Measurements from ENCODE around the gene ARHGEF28.

The ARHGEF28 gene

GRCh38 chr5:73749485-73750270, 123.7 kb downstream of the ARHGEF28 start:
- DNase-seq (ENCODE audit: low read depth, low spot score): no peak
- TF ChIP-seq CTCF (IDR thresholded peaks at IDR 0.05; ENCODE audit: insufficient read depth, low read length, missing control alignments): no peak
- ChIA-PET CTCF (interaction anchor here (3.1 kb wide), 1 partner anchor 56 kb away, joined by 8 read pairs; no protein-coding TSS in a partner anchor), POLR2A (no interaction called here)
- no peak overlapping the region for H3K4me3 ChIP-seq (ENCODE audit: low read depth, low read length)

DNA sequence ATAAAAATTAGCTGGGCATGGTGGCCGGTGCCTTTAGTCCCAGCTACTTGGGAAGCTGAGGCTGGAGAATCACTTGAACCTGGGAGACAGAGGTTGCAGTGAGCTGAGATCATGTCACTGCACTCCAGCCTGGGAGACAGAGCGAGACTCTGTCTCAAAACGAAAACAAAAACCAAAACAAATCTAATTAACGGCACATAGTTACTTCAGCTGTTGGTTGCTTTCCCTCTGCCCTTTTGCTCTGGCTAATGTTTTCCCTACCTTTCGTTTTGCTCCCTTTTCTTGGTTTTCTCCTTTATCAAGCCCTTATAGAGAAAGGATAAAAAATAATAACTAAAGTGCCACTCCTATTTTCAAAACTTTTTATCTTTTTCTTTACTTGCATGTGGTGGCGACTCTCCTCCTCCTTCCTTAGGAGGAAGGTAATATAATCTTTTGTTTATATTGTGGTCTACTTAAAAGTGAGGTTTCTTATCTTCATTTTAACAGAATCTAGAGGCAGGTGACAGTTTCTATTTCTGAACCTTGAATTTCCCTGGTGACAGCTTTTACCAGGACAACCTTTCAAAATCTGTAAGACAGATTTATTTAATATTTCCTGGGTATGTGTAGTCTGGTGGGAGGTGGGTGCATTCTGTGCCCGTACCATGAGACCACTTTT, 125.4 kb downstream of the ARHGEF28 start:
- no peak overlapping the region for H3K4me3 ChIP-seq (ENCODE audit: low read depth, low read length)

DNA sequence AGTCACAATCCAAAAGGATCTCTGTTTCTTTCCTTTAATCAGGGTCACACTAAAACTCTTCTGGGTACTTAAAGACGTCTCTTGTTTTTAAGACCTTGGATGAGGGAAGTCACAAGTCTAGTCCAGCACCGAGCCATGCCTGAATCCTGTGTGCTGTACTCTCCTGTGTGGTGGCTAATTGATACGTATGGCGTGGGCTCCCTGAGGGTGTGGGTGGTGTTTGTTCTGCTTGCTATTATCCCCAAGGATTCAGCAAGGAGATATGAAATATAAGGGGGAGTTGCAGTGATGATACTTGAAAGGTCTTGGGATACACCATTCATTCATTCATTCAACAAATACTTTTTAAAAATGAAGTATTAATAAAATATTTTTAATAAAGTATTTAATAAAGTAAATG, 128.3 kb downstream of the ARHGEF28 start:
- ChIA-PET CTCF (interaction anchor here (1.2 kb wide), 1 partner anchor 9 kb away, joined by 3 read pairs; no protein-coding TSS in a partner anchor), POLR2A (no interaction called here)
- no peak overlapping the region for H3K4me3 ChIP-seq (ENCODE audit: low read depth, low read length)
- no peak for TF ChIP-seq CTCF (IDR thresholded peaks at IDR 0.05; ENCODE audit: insufficient read depth, low read length, missing control alignments)
- DNase-seq (ENCODE audit: low read depth, low spot score): no peak

More for the DNA sequence above, 125.4 kb downstream of the ARHGEF28 start:
- no peak for DNase-seq (ENCODE audit: low read depth, low spot score)
- ChIA-PET CTCF (interaction anchor here (0.6 to 3.1 kb wide), 4 partner anchors 9 to 161 kb away, joined by 3 to 8 read pairs (median 4); no protein-coding TSS in a partner anchor), POLR2A (no interaction called here)
- TF ChIP-seq CTCF (IDR thresholded peaks at IDR 0.05; ENCODE audit: insufficient read depth, low read length, missing control alignments): no peak

GRCh38 chr5:73757416-73757815, 131.4 kb downstream of the ARHGEF28 start:
- no peak for TF ChIP-seq CTCF (IDR thresholded peaks at IDR 0.05; ENCODE audit: insufficient read depth, low read length, missing control alignments)
- H3K4me3 ChIP-seq (ENCODE audit: low read depth, low read length): no peak overlapping the region
- POLR2A ChIA-PET: no interaction called here
- no peak for DNase-seq (ENCODE audit: low read depth, low spot score)
- CTCF ChIA-PET: interaction anchor here (1.6 kb wide), 1 partner anchor 166 kb away, joined by 3 read pairs; no protein-coding TSS in a partner anchor

DNA sequence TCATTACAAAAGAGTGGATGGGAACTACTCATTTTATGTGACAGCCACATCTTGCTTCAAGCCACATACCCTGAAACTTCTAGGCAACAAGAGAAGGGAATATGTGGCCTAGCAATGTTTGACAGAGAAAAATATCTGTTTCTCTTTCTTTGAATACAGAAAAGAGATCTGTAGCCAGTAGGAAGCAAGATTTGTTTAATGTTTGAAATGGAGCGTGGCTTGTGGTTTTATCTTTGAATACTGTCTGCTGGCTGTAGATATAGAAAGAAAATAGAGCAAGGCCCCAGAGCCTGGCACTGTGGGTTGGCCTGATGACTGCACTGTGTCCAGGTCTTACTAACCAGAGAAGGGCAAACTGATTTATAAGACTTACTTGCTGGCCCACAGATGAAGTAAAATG, 133.8 kb downstream of the ARHGEF28 start:
- no peak overlapping the region for H3K4me3 ChIP-seq (ENCODE audit: low read depth, low read length)
- no peak for DNase-seq (ENCODE audit: low read depth, low spot score)
- ChIA-PET CTCF (interaction anchor here (1.0 to 1.8 kb wide), 3 partner anchors 8 to 168 kb away, joined by 4 to 6 read pairs (median 4); no protein-coding TSS in a partner anchor), POLR2A (no interaction called here)
- no peak for TF ChIP-seq CTCF (IDR thresholded peaks at IDR 0.05; ENCODE audit: insufficient read depth, low read length, missing control alignments)

Data from AG04449 (cell line).